DND-41 (cell line): ENCODE measurements around the gene TTC4.

ENCODE experiments used
- ATAC-seq: fragments of 200-7000 bp; cut with Tn5 transposase; 3 replicates; pipeline ENCODE4 v1.9.1; 2021; ENCODE audit warnings: low read depth; ENCODE audit not compliant: insufficient read depth
- DNase-seq: peaks from one replicate; pipeline ENCODE4 v3.0.0-alpha.2; 2020
- H2AFZ ChIP-seq: 2 replicates; pipeline ENCODE4 v1.6.0; 2012; ENCODE audit warnings: low read depth, low read length
- H3K27ac ChIP-seq: 2 replicates; pipeline ENCODE4 v1.5.1; 2012; ENCODE audit warnings: low read length, inconsistent platforms
- H3K27me3 ChIP-seq: fragments of 200-600 bp; sonication (generic); 2 replicates; pipeline ENCODE4 v1.6.0; 2012; ENCODE audit warnings: low read length, mild to moderate bottlenecking, inconsistent platforms; ENCODE audit not compliant: insufficient read depth, poor library complexity
- H3K36me3 ChIP-seq: 2 replicates; pipeline ENCODE4 v1.5.1; 2012; ENCODE audit warnings: low read length, inconsistent platforms; ENCODE audit not compliant: insufficient read depth
- H3K4me1 ChIP-seq: 2 replicates; pipeline ENCODE4 v1.5.1; 2012; ENCODE audit warnings: mild to moderate bottlenecking, low read length; ENCODE audit not compliant: insufficient read depth
- H3K4me2 ChIP-seq: 2 replicates; pipeline ENCODE4 v1.6.0; 2012; ENCODE audit warnings: mild to moderate bottlenecking, moderate library complexity, low read length, inconsistent platforms; ENCODE audit not compliant: insufficient read depth
- H3K4me3 ChIP-seq, 2 experiments: fragments of 200-600 bp in 1 of 2; shearing (Covaris generic) in 1 of 2; 2 replicates each; pipeline ENCODE4 v1.5.1; 2012 to 2016; ENCODE audit warnings: inconsistent platforms in 2 of 2, low read length in 2 of 2, mild to moderate bottlenecking in 2 of 2, low read depth in 1 of 2, moderate library complexity in 1 of 2
- H3K79me2 ChIP-seq: 2 replicates; pipeline ENCODE4 v1.6.0; 2012; ENCODE audit warnings: low read length, inconsistent platforms; ENCODE audit not compliant: insufficient read depth
- H3K9ac ChIP-seq: 2 replicates; pipeline ENCODE4 v1.6.0; 2012; ENCODE audit warnings: low read depth, mild to moderate bottlenecking, inconsistent platforms, low read length, moderate library complexity
- H3K9me3 ChIP-seq: 2 replicates; pipeline ENCODE4 v1.5.1; 2012; ENCODE audit warnings: low read length, moderate library complexity, mild to moderate bottlenecking, inconsistent platforms; ENCODE audit not compliant: insufficient read depth, severe bottlenecking
- H4K20me1 ChIP-seq: 2 replicates; pipeline ENCODE4 v1.6.0; 2012; ENCODE audit warnings: low read length; ENCODE audit not compliant: insufficient read depth
- CTCF ChIP-seq: IDR thresholded peaks from 2 replicates; pipeline ENCODE4 v1.5.1; 2012; ENCODE audit warnings: borderline replicate concordance, low read length, moderate library complexity, mild to moderate bottlenecking; ENCODE audit not compliant: poor library complexity, severe bottlenecking; ENCODE audit errors: extremely low read depth
- EZH2 ChIP-seq: IDR thresholded peaks from 3 replicates; pipeline ENCODE4 v1.6.1; 2012; ENCODE audit warnings: borderline replicate concordance, low read depth, mild to moderate bottlenecking, moderate library complexity, low read length, inconsistent platforms; ENCODE audit not compliant: severe bottlenecking

TTC4 gene

GRCh38 chr1:54736685-54737084 is 21.0 kb downstream of the TTC4 start:
- H3K27ac ChIP-seq = no peak overlapping the region
- ATAC-seq = no peak
- no peak overlapping the region for H3K9ac ChIP-seq
- H3K4me1 ChIP-seq = no peaks in the 10 kb centered on the region
- H4K20me1 ChIP-seq = no peaks in the 10 kb centered on the region
- H3K4me2 ChIP-seq = no peak overlapping the region
- H3K9me3 ChIP-seq = no peaks in the 10 kb centered on the region
- H2AFZ ChIP-seq = no peak overlapping the region
- no peak for TF ChIP-seq EZH2
- no peak for TF ChIP-seq CTCF
- no peak overlapping the region for H3K4me3 ChIP-seq
- no peaks in the 10 kb centered on the region for H3K27me3 ChIP-seq
- peaks cover 80% of the 10 kb centered on the region for H3K36me3 ChIP-seq
- no peak for DNase-seq
- H3K79me2 ChIP-seq = no peaks in the 10 kb centered on the region

GRCh38 chr1:54738244-54738643 is 22.6 kb downstream of the TTC4 start:
- TF ChIP-seq CTCF (no peak), EZH2 (no peak)
- DNase-seq (no peak), ATAC-seq (no peak)
- Histone ChIP-seq H3K9me3 (no peaks in the 10 kb centered on the region), H3K27ac (no peak overlapping the region), H3K9ac (no peak overlapping the region), H3K4me2 (no peak overlapping the region), H2AFZ (no peak overlapping the region), H3K36me3 (peaks cover 78% of the 10 kb centered on the region), H3K4me3 (no peak overlapping the region), H3K4me1 (no peaks in the 10 kb centered on the region), H3K27me3 (no peaks in the 10 kb centered on the region), H4K20me1 (peaks cover 1% of the 10 kb centered on the region; the same call in 1 of the 2 replicates), H3K79me2 (no peaks in the 10 kb centered on the region)

DNA sequence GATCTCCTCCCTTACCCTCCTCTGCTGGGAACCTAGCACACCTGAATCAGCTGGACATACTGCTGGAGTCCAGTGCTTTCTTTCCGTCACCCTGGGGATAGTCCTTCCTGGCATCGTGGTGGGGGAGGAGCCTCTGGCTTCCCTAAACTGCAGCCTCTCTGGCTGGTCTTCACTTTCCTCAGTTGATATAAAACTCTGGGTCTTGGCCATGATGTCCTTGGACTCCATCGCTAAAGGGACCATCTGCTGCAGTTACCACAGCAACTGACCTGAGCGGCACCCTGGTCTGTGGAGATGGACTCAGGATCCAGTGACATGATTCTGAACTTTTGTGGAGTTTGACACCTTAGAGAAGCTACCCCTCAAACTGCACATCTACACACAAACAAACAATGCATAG is 25.9 kb downstream of the TTC4 start:
- H3K27me3 ChIP-seq = no peaks in the 10 kb centered on the region
- no peaks in the 10 kb centered on the region for H3K79me2 ChIP-seq
- no peak overlapping the region for H3K4me2 ChIP-seq
- no peak overlapping the region for H3K27ac ChIP-seq
- H3K9me3 ChIP-seq = no peaks in the 10 kb centered on the region
- no peak overlapping the region for H3K9ac ChIP-seq
- H3K36me3 ChIP-seq = peaks cover 66% of the 10 kb centered on the region
- H4K20me1 ChIP-seq = peaks cover 5% of the 10 kb centered on the region; the same call in 1 of the 2 replicates
- TF ChIP-seq CTCF (no peak), EZH2 (no peak)
- DNase-seq (no peak), ATAC-seq (no peak)
- no peak overlapping the region for H3K4me3 ChIP-seq
- H3K4me1 ChIP-seq = no peaks in the 10 kb centered on the region
- H2AFZ ChIP-seq = no peak overlapping the region

- no peaks in the 10 kb centered on the region for H3K9me3 ChIP-seq
- no peaks in the 10 kb centered on the region for H3K79me2 ChIP-seq
- H3K4me2 ChIP-seq = no peak overlapping the region
- peaks cover 59% of the 10 kb centered on the region for H3K36me3 ChIP-seq
- H3K9ac ChIP-seq = no peak overlapping the region
- DNase-seq = no peak
- peaks cover 5% of the 10 kb centered on the region; the same call in 1 of the 2 replicates for H4K20me1 ChIP-seq
- ATAC-seq = no peak
- H3K27me3 ChIP-seq = no peaks in the 10 kb centered on the region
- TF ChIP-seq EZH2 (no peak), CTCF (no peak)
- H3K27ac ChIP-seq = no peak overlapping the region
- H2AFZ ChIP-seq = no peak overlapping the region
- H3K4me3 ChIP-seq = no peak overlapping the region
- no peaks in the 10 kb centered on the region for H3K4me1 ChIP-seq
Measured at GRCh38 chr1:54742282-54742681, 26.6 kb downstream of the TTC4 start.
